GM18951 (cell line): ENCODE data around the gene IVD.

ENCODE experiments used
- POLR2A ChIP-seq: IDR thresholded peaks from 4 replicates; pipeline ENCODE4 v1.6.1; 2011; ENCODE audit warnings: mild to moderate bottlenecking; ENCODE audit not compliant: insufficient read length, insufficient read depth; ENCODE audit errors: extremely low read depth
- in situ Hi-C: fragments of 300-500 bp; cut with MboI; formaldehyde crosslinking; loops from one replicate; pipeline ENCODE4 v1.12.0; 2022; ENCODE audit warnings: low sequenced_read_pairs, mixed read lengths, inconsistent platforms; ENCODE audit not compliant: unreplicated experiment

The IVD gene

GRCh38 chr15:40386480-40386879, 19.1 kb upstream of the IVD start:
- TF ChIP-seq POLR2A, result no peak
- in situ Hi-C loops, result no loop called here

- TF ChIP-seq POLR2A, result no peak
These were observed 16.4 kb upstream of the IVD start for GRCh38 chr15:40388941-40389823.

GRCh38 chr15:40389824-40390595, 15.6 kb upstream of the IVD start:
- TF ChIP-seq POLR2A, result no peak
- in situ Hi-C loops, result no loop called here

More at GRCh38 chr15:40388941-40389823, 16.4 kb upstream of the IVD start:
- in situ Hi-C loops, result no loop called here

- in situ Hi-C loops, result no loop called here
- TF ChIP-seq POLR2A, result no peak
These were observed 12.3 kb upstream of the IVD start for GRCh38 chr15:40392986-40393948.

- in situ Hi-C loops, result no loop called here
- no peak for TF ChIP-seq POLR2A
These were observed 7.7 kb upstream of the IVD start for GRCh38 chr15:40397688-40398412.

GRCh38 chr15:40398413-40398873, 7.2 kb upstream of the IVD start:
- no peak for TF ChIP-seq POLR2A
- in situ Hi-C loops, result no loop called here

- TF ChIP-seq POLR2A, result no peak
- in situ Hi-C loops, result no loop called here
These were observed 6.2 kb upstream of the IVD start for GRCh38 chr15:40399370-40399769.

- in situ Hi-C loops, result no loop called here
- no peak for TF ChIP-seq POLR2A
These were observed 1.9 kb downstream of the IVD start for GRCh38 chr15:40407330-40407990.

GRCh38 chr15:40409366-40409765, 3.8 kb downstream of the IVD start:
- TF ChIP-seq POLR2A, result no peak
- in situ Hi-C loops, result no loop called here

GRCh38 chr15:40410476-40410875, 4.9 kb downstream of the IVD start:
- in situ Hi-C loops, result no loop called here
- no peak for TF ChIP-seq POLR2A

- TF ChIP-seq POLR2A, result no peak
- in situ Hi-C loops, result no loop called here
These were observed 6.6 kb downstream of the IVD start for GRCh38 chr15:40412095-40412759.
